ENCODE measurements around the gene RICTOR.

The RICTOR gene

DNA sequence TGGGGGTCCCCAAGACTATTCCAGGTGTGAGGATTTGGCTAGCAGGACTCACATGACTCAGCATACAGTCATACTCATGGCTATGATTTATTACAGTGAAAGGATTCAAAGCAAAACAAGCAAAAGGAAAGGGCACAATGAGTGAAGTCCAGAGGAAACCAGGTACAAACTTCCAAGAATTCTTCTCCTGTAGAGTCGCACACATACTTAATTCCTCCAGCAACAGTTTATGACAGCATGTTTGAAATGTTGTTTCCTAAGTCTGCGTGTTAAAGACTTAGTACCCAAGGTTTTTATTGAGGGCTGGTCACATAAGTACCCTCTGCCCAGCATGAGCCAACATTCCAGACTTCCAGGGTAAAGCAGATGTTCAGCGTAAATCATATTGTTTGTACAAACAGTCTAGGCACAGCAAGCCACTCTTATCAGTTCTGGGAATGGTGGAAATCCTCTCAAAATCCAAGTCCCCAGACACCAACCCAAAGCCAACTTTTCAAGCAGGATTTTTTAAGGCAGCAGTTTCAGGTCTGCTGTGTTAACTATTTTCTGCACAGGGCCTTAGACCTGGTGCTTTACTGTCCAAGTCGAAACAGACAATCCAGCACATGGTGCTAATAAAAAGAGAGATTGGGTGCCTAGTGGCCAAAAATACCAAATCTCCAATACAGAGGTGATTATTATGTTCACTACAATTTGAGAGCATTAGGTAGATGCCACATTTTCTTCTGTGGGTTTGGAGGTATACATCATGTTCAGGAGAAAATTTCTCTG is 18.6 kb upstream of the RICTOR start:
- no peak for DNase-seq

DNA sequence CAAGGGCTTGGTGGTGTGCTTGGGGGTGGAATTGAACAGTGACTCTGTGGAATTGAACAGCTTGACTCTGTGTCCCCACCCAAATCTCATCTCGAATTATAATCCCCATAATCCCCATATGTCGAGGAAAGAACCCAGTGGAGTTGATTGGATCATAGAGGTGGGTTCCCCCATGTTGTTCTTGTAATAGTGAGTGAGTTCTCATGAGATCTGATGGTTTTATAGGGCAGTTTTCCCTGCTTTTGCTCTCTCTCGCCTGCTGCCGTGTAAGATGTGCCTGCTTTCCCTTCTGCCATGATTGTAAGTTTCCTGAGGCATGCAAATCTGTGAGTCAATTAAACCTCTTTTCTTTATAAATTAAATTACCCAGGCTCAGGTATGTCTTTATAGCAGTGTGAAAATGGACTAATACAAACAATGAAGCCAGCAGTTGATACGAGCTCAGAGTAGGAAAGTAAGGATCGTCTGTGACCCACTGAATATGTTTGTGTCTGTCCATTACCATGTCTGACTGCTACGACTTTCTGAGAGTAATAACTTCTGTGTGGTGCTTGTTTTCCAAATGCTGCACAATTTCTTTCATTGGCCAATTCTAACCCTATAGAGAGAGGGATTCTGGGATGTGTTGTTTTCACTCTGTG is 17.9 kb upstream of the RICTOR start:
- DNase-seq, result no peak

DNA sequence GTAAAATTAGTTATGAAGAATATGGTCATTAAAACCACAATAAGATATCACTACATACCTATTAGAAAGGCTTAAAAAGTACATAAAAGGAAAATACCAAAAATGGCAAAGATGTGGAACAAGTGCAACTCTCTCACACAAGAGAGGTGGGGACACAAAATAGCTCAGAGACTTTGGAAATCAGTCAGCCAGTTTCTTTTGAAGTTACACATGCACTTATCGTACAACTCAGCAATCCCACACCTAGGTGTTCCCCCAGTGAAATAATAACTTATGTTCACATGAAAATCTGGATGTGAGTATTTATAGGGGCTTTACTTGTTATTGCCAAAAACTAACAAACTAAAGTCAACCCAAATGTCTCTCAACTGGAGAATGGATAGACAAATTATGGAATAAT is 9.8 kb upstream of the RICTOR start:
- DNase-seq, result no peak

DNA sequence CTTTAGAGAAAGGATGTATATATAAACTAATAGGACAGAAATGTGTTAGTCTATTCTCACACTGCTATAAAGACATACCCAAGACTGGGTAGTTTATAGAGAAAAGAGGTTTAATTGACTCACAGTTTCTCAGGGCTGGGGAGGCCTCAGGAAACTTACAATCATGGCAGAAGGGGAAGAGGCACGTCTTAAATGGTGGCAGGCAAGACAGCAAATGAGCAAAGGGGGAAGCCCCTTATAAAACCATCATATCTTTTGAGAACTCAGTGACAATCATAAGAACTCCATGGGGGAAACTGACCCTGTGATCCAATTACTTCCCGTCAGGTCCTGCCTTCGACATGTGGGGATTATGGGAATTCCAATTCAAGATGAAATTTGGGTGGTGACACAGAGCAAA is 8.8 kb upstream of the RICTOR start:
- no peak for DNase-seq

DNA sequence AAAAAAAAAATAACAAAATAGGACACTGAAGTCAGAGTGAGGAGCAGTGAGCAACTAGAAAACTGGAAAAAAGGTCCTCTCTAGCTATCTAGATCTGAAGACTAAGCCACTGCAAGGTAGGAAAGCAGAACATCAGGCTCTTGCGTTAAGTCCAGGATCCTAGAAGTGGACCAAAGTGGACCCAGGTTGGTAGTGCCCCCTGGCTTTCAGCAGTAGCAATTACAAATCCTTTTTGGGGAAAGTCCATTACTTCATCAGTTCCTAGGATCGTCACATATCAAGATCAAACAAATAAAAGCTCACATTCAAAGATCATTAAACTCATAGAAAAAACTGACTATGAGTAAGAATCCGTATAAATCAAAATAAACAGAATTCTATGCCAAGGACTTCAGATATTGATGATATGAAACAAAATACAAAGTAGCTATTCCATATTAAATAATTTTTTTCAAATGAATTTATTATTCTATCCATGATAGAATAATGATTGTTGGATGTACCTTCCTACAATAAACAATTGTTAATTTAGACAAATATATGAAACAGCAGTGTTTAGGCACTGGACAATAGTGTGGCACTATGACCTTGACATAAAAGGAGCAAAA is 6.5 kb upstream of the RICTOR start:
- peak; percentile 37 for DNase-seq

DNA sequence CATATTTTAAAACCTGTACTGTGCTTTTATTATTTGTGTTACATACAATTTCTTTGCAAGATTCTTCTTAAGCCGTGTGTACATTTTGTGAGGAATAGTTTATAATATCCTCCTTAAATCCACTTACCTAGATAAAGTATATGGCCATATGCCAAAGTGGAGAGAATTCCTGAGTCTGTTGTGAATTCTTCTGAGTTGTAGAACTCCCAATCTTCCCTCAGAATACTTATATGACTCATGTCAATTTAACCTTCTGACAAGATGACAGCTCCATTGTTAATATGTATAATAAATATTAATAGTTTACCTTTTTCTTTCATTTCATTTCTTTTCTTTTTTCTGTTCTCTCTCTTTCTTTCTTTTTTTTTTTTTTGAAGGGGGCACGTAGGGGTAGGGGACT is 6.0 kb upstream of the RICTOR start:
- DNase-seq, result no peak

DNA sequence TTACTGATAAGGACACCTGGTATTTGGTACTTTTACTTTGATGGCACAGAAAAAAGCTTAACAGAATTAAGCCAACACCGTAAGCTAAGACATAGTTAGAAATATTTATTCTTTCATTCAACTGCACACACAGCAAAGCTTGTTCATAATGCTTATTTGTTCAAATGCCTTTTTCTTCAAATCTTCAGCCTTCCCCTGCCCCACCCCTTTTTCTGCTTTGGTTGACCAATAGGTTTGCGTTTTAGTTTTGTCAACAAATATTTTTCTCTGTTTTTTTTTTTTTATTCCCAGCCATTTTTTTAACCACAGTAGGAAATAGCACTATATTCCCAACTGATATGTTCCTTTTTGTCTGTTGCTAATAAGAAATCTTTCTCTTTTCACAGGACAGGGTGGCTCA is 4.9 kb upstream of the RICTOR start:
- no peak for DNase-seq

DNA sequence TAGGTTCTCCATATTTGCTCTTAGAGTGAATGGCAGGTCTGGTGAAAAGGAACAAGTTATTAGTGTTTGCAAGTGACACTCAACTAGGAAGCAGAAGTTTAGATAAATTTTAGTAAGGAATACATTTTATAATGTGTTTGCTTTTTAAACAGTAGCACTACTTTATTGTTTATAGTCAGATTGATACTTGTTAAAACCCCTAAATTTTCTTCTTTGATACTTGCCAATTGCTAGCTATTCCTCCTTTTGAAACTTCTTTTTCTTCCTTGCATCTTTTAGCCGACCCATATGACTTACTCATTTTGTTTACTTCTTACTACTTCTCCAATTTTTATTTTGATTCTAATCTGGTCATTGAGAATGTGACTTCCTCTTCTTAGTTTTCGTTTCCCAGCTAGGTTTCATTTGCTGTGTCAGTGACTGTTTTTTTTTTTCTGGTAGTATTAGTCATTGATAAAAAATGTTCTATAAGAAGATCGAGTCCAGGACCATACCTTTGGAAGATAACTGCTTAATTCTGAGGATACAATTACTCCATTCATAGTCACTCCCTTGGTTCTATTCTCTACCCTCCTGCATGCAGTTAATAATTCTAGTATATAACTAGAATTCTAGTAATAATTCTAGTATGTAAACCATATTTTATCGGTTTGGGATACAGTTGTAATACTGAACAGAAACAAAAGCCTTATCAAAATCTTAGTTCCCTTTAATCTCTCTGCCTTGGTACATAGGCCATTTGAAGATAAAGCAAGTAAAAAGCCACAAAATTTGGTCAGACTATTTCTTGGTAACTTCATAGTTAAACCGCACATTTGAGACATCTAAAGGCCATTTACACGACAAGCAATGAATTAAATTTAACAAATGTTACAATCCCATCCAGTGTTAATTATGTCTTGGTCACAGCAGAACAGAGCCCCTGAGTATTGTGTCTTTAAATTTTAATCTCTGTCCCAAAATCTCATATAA is 2.8 kb upstream of the RICTOR start:
- no peak for DNase-seq

DNA sequence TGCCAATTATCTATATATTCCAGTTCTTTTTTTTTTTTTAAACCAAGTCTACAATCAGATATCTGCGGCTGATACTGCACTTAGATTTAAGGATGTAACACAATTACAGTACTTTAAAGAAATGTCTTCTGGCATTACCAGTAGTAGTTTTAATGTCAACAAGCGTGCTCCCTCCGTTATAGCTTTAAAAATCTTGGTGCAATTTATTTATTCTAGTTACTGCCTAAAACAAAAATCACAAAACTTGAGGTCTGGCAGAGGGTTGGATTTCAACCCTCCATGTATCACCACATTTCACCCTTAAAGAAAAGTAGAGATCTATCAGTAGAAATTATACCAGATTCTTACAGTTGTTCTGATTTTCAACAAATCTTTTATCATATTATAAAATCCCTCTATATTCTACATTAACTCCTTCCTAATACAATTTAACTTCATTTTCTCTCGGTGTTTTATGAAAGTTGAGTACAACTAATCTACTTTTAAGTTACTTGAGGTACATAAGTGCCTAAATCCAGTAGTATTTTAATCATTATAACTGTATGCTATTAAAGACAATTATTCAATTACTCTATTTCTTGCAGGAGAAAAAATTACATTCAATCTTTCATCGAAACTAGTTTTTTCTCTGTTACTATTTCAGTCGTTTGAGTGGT is 2.0 kb upstream of the RICTOR start:
- no peak for DNase-seq

DNA sequence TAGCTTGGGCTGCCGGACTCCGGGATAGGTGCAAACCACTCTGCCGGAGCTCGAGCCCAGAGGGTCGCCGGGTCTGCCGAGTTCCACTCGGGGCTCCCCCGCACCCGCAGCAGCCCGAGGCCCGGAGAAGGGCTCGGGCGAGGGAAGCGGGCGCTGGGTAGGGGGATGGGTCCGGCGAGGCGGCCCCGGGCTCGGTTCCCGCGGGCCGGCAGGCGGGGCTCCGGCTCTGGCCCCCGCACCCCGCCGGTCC is 507 bp downstream of the RICTOR start:
- no peak for DNase-seq

DNA sequence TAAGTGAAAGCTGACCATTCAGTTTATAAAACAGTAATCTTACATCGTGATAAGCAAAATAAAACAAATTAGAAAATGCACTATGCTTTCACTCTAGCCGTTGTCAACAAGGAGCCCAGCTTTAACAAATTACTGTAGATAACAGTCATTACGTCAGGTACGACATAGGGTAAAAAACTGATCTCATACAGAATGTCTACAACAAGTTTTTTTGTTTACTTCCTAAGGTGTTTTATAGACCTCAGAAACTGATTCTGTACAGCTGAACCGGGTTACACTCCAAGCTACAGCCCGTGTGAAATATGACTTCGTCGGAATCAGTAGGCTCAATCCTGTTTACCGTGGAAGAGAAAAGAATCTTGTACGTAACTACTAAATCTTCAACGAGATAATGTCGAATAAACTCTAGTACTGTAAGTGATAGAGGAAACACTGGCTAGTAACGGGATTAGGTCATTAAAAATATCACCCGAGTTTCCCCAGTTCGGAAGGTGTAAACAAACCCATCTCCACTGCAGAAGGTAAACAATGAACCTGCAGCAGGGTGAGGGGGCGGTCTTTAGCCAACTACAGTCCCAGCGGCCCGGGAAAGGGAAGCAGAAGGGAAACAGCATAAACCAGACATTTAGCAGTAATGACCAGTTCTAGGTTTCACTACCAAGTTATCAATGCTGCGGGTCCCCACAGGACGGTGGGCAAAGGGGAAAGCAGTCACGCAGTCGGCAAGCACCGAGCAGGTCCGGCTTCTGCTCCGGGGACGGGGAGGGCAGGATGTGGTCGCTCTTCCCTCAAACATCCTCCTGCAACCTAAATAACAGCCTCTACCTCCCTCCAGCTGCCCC is 1.1 kb downstream of the RICTOR start:
- DNase-seq, result peak; percentile 68

DNA sequence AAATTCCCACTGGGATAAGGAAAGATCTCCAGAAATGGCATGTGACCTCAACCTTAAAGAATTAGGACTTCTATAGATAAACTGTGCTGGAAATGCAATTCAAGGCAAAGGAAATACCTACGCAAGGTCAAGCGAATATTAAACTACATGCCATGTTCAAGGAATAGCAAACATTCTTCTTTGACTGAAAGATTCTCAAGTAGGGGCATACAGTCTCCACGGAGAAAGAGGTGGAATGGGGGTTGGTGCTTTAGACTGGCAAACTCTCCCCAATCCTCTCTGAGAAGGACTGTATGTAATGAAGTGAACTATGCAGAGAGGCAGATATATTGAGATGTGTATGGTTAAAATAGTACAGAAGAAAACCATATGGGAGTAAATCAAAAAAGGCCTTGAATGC is 6.1 kb downstream of the RICTOR start:
- DNase-seq, result no peak

DNA sequence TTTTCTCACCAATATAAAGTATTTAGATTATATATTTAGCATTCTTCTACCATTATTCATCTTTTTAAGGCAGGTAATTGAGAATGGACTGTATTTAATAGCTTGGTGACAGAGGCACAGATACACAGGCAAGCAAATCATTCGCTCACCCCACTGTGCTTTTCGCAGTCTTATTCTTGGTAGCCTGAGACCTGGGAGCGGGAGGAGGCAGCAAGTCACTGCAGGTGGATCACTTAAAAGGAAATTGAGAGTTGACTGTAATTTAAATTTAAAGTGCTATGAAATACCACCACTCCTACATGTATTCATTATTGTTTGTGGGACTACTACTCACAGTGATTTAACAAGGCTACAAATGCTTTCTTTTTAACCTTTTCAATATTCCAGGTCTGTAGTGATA is 9.7 kb downstream of the RICTOR start:
- no peak for DNase-seq

DNA sequence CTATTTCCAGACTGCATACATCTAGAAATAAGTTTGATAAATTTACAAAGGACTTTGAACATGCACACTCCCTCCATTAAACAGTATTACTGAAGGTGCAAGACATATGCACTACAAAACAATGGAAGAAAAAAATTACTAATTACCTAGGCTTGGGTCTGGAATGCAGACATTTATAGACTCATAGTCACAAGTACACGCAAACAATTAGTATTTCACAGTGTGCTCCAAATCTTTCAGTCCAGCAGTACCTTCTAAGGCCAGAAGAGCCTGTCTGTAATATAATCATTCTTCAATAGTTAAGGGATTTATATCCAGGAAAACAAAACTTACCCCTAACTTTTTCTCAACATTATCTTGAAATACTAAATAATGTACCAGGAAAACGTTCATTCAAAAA is 11.2 kb downstream of the RICTOR start:
- no peak for DNase-seq

DNA sequence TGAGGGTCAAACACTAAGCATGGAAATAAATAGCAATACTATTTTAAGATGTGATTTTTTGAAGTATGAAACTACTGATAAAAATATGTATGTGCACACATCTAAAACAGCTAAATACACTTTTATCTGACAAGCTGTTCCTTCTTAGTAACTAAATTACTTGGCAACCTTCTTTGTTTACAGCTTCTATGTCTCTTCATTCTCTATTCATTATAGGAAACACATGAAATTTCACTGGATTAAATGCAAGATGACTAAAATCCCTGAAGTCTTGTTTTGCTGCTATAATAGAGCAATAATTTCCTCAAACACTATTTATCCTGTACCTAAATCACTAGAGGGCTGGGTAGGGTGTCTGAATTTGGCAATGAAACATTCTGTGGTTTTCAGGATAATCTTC is 11.7 kb downstream of the RICTOR start:
- no peak for DNase-seq

DNA sequence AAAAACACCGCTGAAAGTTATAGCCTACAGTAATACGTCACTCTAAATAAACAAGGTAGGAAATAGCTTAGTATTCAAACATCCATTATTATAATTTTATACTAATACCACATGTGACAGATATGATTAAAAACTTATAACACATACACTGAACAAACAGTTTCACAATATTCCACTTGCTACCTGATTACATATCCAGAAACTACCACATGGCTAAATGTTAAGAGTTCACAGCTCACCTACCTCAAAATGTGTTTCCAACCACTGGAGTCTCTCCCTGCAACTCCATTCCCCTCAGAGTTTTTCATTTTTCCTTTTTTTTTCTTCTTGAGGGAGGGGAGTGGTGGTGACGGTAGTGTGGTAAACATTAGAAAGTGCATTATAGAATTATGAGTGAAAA is 12.1 kb downstream of the RICTOR start:
- DNase-seq, result no peak

DNA sequence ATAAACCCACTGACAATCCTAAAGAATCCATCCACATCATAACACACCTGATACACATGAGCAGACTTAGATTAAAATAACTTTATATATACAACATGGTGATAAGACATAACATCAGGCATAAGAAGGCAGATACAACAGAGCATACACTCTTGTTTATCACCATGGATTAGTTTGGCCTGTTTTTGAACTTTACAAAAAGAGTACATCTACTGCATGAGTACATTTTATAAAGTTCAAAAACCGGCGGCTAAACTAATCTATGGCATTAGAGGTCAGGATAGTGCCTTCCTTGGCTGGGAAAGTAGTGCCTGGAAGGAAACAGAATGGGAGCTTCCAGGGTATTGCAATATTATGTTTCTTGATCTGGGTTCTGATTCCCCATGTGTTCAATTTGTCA is 15.1 kb downstream of the RICTOR start:
- DNase-seq, result no peak

DNA sequence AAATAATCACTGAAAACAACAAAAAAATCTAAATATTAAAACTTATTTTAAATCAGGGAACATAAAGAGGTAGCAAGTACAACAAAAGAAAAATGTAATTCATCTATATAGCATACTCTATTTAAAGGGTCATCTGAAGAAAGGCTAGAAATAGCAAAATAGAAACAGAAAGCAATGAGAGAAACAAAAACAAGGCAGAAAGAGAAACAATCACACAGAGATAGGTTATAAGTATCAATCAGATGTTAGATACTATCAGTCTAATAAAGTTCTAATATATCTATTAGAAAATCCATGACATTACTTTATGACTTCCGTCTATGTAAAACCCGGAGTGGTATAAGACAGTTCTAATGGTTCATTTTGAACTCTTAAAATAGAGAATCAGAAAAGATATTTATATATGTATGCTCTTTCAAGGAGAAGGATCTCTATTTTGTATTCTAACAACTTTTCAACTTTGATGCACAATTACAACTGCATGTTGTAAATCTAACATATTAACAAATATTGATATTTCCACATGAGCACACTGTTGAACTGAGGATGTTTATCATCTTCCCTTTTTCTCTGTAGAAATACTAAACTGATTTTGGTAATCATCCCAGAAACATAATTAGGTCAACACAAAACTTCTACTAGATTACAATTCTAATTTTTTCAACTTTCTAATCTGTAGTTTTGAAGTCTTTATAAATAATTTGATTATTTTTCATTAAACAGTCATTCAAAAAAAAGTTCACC is 15.8 kb downstream of the RICTOR start:
- no peak for DNase-seq

DNA sequence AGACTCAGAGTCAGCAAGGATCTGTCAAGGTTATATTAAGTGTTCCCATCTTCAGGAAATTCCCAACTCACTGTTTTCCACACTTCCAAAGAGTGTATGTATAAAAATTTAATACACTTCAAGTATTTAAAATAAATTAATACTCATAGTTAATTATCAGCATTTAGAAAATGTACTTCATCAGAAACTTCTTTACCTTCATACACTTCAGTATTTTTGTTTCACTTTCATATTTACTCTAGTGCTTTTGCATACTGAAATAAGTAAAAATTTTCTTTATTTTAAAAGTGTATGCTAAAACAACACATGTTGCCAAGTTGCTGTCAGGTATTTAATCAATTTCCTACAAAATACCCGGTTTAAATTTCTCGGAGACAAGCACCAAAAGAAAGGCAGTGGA is 16.5 kb downstream of the RICTOR start:
- DNase-seq, result no peak

DNA sequence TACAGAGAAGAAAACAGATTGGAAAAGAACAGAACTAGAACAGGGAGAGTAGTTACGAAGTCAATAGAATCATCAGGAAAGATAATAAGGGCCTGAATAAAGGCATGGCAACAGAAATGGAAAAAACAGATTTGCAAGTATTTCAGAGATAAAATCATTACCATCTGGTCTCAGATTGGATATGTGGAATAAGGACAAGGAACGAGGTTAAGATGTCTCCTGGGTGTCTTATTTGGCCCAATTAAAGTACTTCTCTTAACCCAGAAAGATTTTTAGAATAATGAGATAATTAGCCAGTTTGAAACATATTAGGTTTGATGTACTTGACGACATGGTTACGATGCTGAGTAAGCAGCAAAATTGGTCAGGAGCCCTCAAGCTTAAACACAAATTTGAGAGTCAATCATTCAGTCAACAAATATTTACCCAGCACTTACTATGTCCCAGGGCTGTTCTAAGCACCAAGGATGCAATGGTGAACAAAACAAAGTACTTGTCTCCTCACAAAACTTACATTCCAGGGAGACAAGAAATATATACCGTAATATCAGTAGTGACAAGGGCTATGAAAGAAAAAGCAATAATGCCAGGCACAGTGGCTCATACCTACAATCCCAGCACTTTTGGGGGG is 18.3 kb downstream of the RICTOR start:
- DNase-seq, result no peak

Measured in CD4-positive, alpha-beta T cell treated with Interleukin-6 for 4 hours (primary cell).